ENCODE measurements around the gene ERC1.

DNA sequence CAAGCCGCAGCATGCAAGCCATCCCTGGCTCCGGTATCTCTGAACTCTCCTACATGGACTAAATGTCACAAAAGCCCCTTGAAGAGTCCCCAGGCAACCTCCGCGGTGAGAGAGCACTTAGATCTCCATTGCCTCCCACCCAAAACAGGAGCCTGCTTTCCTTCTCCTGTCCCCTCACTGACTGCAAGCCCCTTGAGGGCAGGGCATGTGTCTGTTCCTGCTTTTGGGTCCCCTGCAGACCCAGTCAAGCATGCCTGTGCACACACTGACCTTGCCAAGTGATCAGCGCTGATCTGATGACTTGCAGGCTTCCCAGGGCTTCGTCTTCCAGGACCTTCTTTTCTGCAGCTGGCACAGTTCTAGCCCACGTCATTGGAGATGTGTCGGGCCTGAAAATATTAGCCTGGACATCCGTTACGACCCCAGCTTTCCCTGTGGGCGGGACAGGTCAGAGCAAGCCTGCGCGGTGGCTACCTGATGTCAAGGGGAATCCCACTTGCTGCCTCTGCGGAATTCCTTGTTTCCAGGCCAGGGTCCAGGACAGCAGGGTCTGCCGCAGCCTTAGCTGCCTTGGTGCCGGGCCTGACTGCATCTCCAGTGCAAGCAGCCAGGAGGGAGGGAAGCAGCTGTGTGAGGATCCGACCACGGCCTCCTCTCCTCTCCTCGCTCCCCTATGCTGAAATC, 510.8 kb downstream of the ERC1 start:
- TF ChIP-seq TCF7L2 (IDR thresholded peaks at IDR 0.05; ENCODE audit: low read depth, low read length) (no peak), PTBP1 (IDR thresholded peaks at IDR 0.05; ENCODE audit: low read depth, low read length) (no peak), EP300 (IDR thresholded peaks at IDR 0.05; ENCODE audit: low read length) (no peak), MIER1 (IDR thresholded peaks at IDR 0.05; ENCODE audit: low read depth) (no peak), POU5F1 (IDR thresholded peaks at IDR 0.05; ENCODE audit: borderline replicate concordance, low read depth, low read length, partially characterized antibody) (no peak)
- TF ChIP-seq, protein P1, sequence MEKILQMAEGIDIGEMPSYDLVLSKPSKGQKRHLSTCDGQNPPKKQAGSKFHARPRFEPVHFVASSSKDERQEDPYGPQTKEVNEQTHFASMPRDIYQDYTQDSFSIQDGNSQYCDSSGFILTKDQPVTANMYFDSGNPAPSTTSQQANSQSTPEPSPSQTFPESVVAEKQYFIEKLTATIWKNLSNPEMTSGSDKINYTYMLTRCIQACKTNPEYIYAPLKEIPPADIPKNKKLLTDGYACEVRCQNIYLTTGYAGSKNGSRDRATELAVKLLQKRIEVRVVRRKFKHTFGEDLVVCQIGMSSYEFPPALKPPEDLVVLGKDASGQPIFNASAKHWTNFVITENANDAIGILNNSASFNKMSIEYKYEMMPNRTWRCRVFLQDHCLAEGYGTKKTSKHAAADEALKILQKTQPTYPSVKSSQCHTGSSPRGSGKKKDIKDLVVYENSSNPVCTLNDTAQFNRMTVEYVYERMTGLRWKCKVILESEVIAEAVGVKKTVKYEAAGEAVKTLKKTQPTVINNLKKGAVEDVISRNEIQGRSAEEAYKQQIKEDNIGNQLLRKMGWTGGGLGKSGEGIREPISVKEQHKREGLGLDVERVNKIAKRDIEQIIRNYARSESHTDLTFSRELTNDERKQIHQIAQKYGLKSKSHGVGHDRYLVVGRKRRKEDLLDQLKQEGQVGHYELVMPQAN (IDR thresholded peaks at IDR 0.05; ENCODE audit: borderline replicate concordance), result no peak
- TF ChIP-seq, protein P2, sequence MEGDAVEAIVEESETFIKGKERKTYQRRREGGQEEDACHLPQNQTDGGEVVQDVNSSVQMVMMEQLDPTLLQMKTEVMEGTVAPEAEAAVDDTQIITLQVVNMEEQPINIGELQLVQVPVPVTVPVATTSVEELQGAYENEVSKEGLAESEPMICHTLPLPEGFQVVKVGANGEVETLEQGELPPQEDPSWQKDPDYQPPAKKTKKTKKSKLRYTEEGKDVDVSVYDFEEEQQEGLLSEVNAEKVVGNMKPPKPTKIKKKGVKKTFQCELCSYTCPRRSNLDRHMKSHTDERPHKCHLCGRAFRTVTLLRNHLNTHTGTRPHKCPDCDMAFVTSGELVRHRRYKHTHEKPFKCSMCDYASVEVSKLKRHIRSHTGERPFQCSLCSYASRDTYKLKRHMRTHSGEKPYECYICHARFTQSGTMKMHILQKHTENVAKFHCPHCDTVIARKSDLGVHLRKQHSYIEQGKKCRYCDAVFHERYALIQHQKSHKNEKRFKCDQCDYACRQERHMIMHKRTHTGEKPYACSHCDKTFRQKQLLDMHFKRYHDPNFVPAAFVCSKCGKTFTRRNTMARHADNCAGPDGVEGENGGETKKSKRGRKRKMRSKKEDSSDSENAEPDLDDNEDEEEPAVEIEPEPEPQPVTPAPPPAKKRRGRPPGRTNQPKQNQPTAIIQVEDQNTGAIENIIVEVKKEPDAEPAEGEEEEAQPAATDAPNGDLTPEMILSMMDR (IDR thresholded peaks at IDR 0.05 in 2 of 3, conservative IDR thresholded peaks at IDR 0.05 in 1 of 3; ENCODE audit: insufficient read depth in 2 of 3, low read depth in 1 of 3, low read length in 3 of 3), result no peak
- TF ChIP-seq, protein P3, sequence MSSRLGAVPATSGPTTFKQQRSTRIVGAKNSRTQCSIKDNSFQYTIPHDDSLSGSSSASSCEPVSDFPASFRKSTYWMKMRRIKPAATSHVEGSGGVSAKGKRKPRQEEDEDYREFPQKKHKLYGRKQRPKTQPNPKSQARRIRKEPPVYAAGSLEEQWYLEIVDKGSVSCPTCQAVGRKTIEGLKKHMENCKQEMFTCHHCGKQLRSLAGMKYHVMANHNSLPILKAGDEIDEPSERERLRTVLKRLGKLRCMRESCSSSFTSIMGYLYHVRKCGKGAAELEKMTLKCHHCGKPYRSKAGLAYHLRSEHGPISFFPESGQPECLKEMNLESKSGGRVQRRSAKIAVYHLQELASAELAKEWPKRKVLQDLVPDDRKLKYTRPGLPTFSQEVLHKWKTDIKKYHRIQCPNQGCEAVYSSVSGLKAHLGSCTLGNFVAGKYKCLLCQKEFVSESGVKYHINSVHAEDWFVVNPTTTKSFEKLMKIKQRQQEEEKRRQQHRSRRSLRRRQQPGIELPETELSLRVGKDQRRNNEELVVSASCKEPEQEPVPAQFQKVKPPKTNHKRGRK (tag; IDR thresholded peaks at IDR 0.05), result no peak

Measured in K562 (cell line).